ENCODE results near the gene TOPBP1. TPM values are rescaled to one million over a fixed set of nuclear protein-coding genes. Genes with fewer than 3 reads are reported as not detected.
A peak's percentile ranks its signal among the peaks of the same experiment; 100 is the strongest.
"Not testable (repeated sequence)": the region's sequence is repeated elsewhere in the genome, so short reads cannot be mapped to it uniquely, and the experiment has no call there.

The TOPBP1 gene
- polyA plus RNA-seq, 10 donors: 21.9 to 36.9 (median 26.7) TPM

GRCh38 chr3:133675631-133676335, 14.0 kb upstream of the TOPBP1 start:
- DNase-seq: no peak

GRCh38 chr3:133674290-133674919, 12.7 kb upstream of the TOPBP1 start:
- no peak for DNase-seq

GRCh38 chr3:133673746-133674145, 12.0 kb upstream of the TOPBP1 start:
- no peak for DNase-seq

- DNase-seq: no peak
Observed at GRCh38 chr3:133672461-133672860, 10.7 kb upstream of the TOPBP1 start.

- no peak for DNase-seq
Observed at GRCh38 chr3:133670525-133670995, 8.8 kb upstream of the TOPBP1 start.

GRCh38 chr3:133669949-133670524, 8.3 kb upstream of the TOPBP1 start:
- no peak for DNase-seq

- no peak for DNase-seq
Observed at GRCh38 chr3:133667118-133667517, 5.4 kb upstream of the TOPBP1 start.

GRCh38 chr3:133665188-133665587, 3.4 kb upstream of the TOPBP1 start:
- DNase-seq: not testable (repeated sequence)

GRCh38 chr3:133663569-133664313, 2.0 kb upstream of the TOPBP1 start:
- peak; percentile 33 to 68 (median 45) for DNase-seq

- DNase-seq: peak; percentile 13 to 65 (median 30)
Observed at GRCh38 chr3:133662278-133662651, 524 bp upstream of the TOPBP1 start.

- no peak for DNase-seq
Observed at GRCh38 chr3:133659806-133660205, 1.9 kb downstream of the TOPBP1 start.

GRCh38 chr3:133655731-133656515, 5.8 kb downstream of the TOPBP1 start:
- DNase-seq: no peak

GRCh38 chr3:133649486-133650068, 12.2 kb downstream of the TOPBP1 start:
- no peak for DNase-seq

GRCh38 chr3:133644768-133645167, 17.0 kb downstream of the TOPBP1 start:
- DNase-seq: peak in 1 of 3 donors; percentile 59

- DNase-seq: no peak
Observed at GRCh38 chr3:133643611-133644010, 18.1 kb downstream of the TOPBP1 start.

- DNase-seq: no peak
Observed at GRCh38 chr3:133641254-133641653, 20.5 kb downstream of the TOPBP1 start.

- no peak for DNase-seq
Observed at GRCh38 chr3:133633439-133633838, 28.3 kb downstream of the TOPBP1 start.

GRCh38 chr3:133629146-133629545, 32.6 kb downstream of the TOPBP1 start:
- DNase-seq: no peak

GRCh38 chr3:133627789-133628188, 34.0 kb downstream of the TOPBP1 start:
- peak in 1 of 3 donors; percentile 4 for DNase-seq

GRCh38 chr3:133620066-133620784, 41.5 kb downstream of the TOPBP1 start:
- no peak for DNase-seq

Data from muscle of back (tissue), 11 donors.